ENCODE data around the gene DLGAP1. TPM values are rescaled to one million over a fixed set of nuclear protein-coding genes. Genes with fewer than 3 reads are reported as not detected.
"Not testable (repeated sequence)": the region's sequence is repeated elsewhere in the genome, so short reads cannot be mapped to it uniquely, and the experiment has no call there.

DLGAP1 gene
- total RNA-seq, 1 experiment from 2014 or later = 17.3 TPM

DNA sequence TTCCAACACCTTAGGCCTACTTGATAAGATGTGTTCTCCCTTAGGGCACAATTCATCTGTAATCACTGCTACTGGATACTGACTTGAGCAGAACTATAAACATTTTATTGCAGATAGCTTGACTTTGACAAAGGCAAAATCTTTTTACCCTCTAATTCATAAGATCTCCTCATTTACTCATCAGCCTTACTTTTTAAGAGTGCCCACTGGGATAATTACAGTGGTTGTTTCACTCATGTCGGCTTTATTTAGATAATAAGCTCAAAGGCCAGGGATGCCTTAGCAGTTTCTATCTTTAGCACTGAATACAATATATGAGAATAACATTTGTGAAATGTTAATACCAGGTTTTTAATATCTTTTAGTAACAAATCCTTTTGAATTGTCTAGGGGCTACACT, 144.0 kb downstream of the DLGAP1 start:
- in situ Hi-C loops (cut with HindIII; ENCODE audit: low sequenced_read_pairs) = no loop called here
- DNase-seq (ENCODE audit: low spot score) = no peak

DNA sequence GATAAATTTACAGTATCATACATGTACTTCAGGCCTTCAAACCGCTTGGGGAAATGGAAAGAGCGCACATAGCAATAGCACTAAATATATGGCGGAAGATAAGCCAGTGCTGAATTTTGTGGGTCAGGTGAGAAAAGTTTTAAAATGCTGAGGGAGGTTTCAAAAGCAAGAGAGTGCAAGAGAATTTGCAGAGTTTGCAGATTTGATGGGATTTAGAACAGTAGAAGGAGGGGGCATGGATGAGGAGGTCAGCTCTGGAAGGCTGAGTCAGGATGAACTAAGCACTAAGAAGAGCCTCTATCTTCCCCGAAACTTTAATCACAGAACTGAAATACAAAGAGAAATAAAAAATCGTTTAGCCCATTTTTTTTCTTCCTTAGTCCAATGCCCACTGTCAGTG, 145.9 kb downstream of the DLGAP1 start:
- in situ Hi-C loops (cut with HindIII; ENCODE audit: low sequenced_read_pairs) = no loop called here
- no peak for DNase-seq (ENCODE audit: low spot score)

DNA sequence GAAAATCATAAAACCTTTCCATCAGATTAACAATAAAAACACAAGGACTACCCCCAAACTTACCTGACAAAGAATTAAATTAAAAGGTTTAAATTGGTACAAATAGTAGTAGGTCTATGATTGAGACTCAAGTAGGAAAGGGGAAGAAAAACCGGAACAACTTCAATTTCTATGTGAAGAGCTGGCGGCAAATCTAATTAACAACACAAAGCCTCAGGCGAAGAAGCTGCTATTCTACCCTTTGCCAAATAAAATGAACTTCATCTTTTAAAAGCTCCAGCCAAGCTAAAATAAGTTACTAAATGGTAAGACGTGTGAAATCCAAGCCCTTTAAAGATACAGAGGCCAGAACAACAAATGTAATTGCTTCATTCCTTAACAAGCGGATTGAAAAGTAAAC, 146.5 kb downstream of the DLGAP1 start:
- DNase-seq (ENCODE audit: low spot score) = no peak
- in situ Hi-C loops (cut with HindIII; ENCODE audit: low sequenced_read_pairs) = no loop called here

DNA sequence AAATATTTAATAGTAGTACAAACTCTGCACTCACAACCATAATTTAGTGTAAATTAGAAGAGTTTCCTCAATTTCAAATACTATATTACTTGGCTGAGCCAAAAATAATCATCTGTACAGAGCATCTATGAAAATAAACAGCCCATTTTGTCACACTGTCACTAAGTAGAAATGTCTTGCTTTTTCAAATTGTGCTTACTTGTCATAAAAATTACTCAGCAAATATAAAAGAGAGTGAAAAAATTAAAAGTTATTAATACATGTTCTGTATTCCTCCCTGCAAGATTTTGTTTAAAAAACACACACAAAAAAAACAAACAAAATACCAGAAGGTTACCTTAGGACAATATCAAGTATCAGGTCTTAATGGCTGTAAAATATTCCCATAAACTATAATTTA, 155.7 kb downstream of the DLGAP1 start:
- no peak for DNase-seq (ENCODE audit: low spot score)
- in situ Hi-C loops (cut with HindIII; ENCODE audit: low sequenced_read_pairs) = no loop called here

DNA sequence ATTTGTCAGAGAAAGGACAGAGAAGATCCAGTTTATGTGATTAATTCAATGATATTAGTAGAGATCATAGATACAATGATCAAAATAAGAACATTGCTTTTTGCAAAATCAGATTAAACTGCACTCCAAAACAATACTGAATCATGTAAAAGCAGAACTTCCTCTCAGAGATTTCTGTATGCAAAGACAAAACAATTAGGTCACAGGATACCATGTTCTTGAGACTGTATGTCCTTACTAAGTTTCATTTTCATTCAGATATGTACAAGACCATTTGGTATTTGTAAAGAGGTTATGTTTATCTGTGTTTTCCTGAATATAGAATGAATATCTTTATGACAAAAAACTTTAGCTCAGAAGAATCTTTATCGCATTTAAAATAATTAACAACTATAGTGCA, 161.8 kb downstream of the DLGAP1 start:
- DNase-seq (ENCODE audit: low spot score) = no peak
- in situ Hi-C loops (cut with HindIII; ENCODE audit: low sequenced_read_pairs) = no loop called here

DNA sequence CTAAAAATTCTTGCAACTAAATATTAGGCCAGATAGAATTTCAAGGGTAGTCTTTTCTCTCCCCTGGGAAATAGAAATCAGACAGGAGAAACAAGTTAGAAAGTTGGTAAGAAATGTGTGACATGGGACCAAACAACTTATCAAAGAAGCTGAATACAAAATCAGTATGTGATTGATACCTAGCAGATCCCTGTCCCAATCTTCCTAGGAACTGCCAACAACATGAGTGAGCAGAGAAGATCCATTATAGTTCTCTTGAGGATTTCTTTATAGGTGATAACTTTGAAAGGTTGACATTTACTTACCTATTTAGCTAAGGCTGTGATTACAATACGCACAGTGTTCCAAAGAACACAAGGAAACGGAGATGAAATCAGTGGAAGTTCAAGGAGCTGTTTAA, 162.4 kb downstream of the DLGAP1 start:
- in situ Hi-C loops (cut with HindIII; ENCODE audit: low sequenced_read_pairs) = no loop called here
- DNase-seq (ENCODE audit: low spot score) = no peak

DNA sequence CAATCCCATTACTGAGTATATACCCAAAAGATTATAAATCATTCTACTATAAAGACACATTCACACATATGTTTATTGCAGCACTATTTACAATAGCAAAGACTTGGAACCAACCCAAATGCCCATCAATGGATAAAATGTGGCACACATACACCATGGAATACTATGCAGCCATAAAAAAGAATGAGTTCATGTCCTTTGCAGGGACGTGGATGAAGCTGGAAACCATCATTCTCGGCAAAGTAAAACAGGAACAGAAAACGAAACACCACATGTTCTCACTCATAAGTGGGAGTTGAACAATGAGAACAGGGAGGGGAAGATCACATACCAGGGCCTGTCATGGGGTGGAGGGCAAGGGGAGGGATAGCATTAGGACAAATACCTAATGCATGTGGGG, 167.8 kb downstream of the DLGAP1 start:
- in situ Hi-C loops (cut with HindIII; ENCODE audit: low sequenced_read_pairs); DNase-seq (ENCODE audit: low spot score): not testable (repeated sequence)

DNA sequence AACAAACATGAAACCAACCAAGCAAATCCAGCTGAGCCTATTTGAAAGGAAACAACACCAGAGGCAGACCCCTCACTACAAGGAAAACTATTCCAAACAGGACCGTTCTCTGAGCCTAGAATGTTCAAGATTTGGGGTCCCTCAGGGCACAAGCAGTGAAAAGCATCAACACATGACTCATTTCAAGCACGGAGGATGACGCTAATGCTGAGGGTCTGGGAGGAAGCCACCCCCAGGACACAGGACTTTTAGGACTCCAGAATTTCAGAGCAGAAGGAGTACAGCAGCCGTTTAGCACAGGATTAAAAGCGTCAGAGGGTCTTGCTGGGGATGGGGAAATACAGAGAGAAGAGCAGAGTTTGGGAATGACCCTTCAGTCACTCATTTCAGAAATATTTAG, 168.9 kb downstream of the DLGAP1 start:
- no peak for DNase-seq (ENCODE audit: low spot score)
- in situ Hi-C loops (cut with HindIII; ENCODE audit: low sequenced_read_pairs) = no loop called here

DNA sequence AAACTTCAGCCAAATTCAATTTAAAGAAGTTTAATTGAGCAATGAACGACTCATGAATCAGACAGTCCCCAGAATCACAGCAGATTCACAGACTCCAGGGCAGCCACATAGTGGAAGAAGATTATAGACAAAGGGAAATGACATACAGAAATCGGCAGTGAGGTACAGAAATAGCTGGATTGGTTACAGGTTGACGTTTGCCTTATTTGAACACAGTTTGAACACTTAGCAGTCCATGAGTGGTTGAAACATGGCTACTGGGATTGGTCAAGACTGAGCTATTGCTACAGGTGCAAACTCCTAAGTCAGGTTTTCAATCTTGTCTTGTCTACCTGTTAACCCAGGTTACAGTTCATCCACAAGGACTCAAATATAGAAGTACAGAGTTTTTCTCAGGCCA, 169.6 kb downstream of the DLGAP1 start:
- DNase-seq (ENCODE audit: low spot score) = no peak
- in situ Hi-C loops (cut with HindIII; ENCODE audit: low sequenced_read_pairs) = no loop called here

DNA sequence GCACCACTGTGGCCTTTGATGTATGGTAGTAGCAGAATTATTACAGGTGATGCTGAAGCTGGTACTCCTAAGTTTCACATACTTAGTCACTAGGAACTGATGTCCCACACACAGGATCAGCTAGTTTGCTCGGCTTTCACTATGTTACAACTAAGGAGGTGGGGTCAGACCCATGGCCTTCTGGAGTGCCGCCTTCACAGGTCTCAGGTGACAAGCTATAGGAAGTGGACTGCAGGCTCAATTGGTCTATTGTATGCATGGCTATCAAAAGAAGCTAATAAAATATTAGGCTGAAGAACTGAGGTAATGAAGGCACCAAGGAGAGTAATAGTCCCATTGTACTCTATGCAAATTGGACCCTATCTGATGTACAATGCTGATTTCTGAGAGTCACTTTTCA, 170.6 kb downstream of the DLGAP1 start:
- in situ Hi-C loops (cut with HindIII; ENCODE audit: low sequenced_read_pairs) = no loop called here
- DNase-seq (ENCODE audit: low spot score) = no peak

DNA sequence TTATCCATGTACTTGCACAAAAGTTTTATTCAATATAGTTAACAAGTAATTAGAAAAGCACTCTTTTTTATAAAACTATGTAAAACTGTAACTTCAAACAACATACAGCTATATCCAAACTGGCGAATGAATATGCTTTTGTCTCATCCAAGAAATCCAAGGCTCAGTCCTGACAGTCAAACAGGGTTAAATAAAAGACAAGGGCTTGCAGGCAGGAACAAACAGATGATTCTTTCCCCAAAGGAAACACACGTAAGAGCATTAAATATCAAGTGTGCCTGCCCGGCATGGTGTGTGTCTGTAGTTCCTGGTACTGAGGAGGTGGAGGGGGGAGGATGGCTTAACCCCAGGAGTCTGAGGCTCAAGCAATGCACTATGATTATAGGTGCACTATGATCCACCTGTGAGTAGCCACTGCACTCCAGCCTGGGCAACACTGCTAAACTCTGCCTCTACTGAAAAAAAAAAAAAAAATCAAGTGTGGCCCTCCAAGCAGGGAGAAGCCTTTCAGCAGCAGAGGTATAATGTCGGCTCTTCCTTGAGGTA, 171.3 kb downstream of the DLGAP1 start:
- DNase-seq (ENCODE audit: low spot score) = no peak
- in situ Hi-C loops (cut with HindIII; ENCODE audit: low sequenced_read_pairs) = no loop called here

DNA sequence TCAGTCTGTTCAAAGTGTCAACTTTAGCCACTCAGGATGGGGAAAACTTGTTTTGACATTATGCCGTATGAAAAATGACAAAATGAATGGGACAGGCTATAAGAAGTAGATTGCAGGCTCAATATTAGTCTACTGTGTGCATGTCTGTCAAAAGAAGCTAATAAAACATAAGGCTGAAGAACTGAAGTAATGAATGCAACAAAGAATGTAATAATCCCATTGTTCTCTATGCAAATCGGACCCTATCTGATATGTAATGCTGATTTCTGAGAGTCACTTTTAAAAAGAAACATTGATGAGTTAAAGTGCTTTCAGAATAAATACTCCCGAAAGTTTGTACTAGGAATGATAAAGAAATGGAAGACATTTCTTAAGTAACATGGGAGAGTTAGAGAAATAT, 172.2 kb downstream of the DLGAP1 start:
- DNase-seq (ENCODE audit: low spot score) = no peak
- in situ Hi-C loops (cut with HindIII; ENCODE audit: low sequenced_read_pairs) = no loop called here

DNA sequence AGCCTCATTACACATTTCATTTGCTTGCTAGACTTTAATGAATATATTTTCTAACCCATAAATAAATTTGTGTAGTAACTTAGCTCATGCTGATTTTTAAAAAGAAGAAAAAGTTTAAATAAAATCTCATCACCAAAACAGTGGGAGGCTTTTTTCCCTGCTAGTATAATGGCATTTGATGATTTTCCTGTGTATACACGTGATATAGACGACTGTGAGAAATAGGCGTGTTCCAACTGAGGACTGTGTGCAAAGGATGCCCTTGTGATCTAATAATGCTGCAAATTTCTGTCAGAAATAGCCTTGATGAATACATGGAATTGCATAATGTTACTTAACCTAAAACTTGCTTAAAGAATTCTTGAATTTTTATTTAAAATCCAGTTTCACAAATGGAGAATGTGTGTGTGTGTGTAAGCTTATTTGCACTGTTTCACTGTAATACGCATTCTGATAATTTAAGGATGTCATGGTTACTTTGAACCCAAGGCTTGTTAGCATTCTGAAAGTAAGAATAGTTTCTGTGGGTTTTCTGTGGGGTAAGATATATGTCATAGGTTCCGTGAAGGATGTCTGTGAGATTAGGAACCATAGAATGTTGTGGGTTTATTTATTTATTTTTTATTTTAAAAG, 178.0 kb downstream of the DLGAP1 start:
- in situ Hi-C loops (cut with HindIII; ENCODE audit: low sequenced_read_pairs) = no loop called here

DNA sequence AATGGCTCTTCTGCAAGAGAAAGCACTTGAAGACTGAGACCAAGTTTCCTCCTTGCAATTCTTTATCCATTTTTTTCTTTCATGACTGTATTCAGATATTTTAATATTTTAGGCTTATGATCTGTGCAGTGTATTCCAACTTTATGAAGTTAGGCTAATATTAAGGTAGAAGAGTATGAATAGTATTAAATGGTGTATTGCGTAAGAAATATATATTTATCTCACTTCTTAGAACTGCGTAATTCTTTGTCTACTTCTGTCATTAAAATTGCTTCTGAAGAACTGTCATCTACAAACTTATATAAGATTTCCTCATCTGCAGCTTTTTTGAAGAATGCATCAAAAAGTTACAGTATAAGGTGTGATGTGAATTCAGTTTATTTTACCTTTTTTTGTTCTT, 183.2 kb downstream of the DLGAP1 start:
- in situ Hi-C loops (cut with HindIII; ENCODE audit: low sequenced_read_pairs) = no loop called here
- DNase-seq (ENCODE audit: low spot score) = no peak

More for the DNA sequence above, 178.0 kb downstream of the DLGAP1 start:
- DNase-seq (ENCODE audit: low spot score) = no peak

DNA sequence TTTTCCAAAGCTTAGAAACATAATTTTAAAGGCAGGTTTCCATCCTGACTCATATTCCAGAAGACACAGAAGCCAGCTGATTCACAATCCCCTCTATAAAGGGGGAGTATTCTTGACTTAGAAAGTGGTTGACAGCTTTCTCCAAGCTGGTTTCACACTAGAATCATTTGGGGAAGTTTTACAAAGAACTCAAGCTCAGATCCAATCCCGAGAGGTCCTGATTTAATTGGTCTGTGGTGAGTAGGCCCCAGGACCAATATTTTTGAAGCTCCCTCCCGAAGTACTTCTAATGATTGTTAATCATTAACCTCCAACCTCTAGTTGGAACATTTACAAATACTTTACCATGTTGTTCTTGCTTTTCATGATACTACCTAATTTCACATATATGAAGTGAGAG, 184.1 kb downstream of the DLGAP1 start:
- DNase-seq (ENCODE audit: low spot score) = no peak
- in situ Hi-C loops (cut with HindIII; ENCODE audit: low sequenced_read_pairs) = no loop called here

DNA sequence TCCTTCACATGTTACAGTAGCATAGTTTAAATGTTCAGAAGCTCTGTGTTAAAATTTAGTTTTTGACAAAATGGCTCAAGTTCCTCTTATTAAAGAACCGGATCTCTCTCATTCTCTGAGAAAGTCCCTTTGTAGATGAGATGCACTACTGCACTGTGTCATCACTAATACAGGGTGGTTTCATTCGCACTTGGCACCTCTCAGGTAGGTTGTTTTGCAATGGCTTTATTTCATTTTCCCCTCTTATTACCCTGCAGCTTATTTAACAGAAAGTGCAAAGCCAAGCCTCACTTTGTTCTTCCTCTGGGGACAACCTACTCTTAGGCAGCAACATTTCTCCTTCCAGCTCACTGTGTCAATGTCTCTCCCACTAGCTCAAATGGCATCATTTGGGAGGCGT, 185.1 kb downstream of the DLGAP1 start:
- in situ Hi-C loops (cut with HindIII; ENCODE audit: low sequenced_read_pairs) = no loop called here
- no peak for DNase-seq (ENCODE audit: low spot score)

DNA sequence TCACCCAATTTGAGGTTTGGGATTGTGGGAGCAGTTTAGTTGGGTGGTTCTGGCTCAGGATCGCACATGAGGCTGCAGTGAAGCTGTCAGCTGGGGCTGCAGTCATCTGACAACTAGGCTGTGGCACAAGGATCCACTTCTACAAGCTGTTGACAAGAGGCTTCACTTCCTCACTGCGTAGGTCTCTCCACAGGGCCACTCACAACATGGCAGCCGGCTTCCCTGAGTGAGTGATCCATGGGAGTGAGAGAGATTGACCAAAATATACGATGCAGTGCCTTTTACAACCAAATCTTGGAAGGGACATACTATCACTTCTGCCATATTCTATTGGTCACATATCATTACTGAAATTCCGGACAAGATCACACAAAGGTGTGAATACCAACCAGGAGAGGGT, 187.5 kb downstream of the DLGAP1 start:
- in situ Hi-C loops (cut with HindIII; ENCODE audit: low sequenced_read_pairs) = no loop called here
- no peak for DNase-seq (ENCODE audit: low spot score)

DNA sequence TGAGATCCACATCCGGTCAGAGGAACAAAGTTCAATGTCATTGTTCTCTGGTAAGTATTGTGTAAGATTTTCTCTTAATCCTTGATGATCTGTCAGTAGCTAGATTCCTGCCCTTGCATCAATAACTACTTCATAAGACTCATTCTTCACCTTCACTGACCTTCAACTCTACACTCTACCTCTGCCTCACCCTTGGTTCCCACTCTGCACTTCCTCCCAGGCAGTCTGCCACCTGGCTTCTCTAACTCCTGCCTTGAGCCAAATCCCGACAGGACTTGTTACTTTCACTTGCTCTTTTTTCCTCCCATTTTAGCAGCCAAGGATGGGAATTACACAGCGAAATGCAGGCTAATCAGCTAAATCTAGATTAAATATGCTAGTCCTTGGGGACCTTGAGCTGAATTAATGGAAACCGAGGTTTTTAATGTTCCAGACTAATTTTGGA, 190.7 kb downstream of the DLGAP1 start:
- in situ Hi-C loops (cut with HindIII; ENCODE audit: low sequenced_read_pairs) = no loop called here
- DNase-seq (ENCODE audit: low spot score) = peak; percentile 94

DNA sequence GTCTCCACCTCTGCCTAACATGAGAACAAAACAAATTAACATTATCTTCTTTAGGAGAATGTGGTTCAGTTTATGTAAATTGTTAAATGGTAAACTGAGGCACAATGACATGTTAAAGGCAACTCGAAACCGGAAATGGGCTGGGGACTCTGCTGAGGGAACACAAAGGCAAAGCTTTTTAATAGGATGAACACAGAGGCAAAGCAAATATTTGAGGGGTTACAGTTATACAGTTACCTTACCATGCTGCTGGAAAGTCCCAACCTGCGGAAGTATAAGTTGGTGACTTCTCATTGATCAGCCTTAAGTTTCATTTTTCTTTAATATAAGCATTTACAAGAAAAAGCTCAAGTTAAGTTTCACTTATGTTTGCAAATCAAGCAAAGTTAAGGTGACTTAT, 195.0 kb downstream of the DLGAP1 start:
- in situ Hi-C loops (cut with HindIII; ENCODE audit: low sequenced_read_pairs) = no loop called here
- DNase-seq (ENCODE audit: low spot score) = no peak

DNA sequence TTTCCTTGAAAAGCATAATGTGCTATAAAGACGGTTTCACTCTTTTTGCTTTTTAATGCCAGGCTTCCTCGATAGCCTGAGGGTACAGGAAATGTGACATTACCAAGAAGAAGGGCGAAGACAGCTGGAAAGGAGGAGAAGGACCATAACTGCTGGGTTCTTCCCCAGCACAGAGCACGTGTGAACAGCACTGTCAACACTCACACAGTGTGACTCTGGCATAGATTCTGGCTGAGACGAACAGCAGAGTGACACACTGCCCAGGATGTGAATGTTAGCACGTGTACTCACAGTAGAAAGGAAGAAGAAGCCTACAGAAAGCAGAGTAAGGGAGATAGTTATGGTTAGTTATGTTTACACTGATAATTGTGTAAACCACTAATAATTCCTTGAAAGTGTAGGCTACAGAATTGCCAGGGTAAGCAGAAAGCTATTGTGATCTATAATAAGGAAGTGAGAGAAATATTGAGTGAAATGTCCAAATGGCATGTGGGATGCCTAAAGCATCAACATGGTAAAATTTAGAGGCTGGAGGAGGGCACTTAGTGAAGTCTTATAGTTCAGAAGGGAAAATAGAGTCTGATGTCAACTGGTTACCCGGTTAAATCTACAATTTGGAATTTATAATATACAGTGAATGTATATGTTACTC, 198.2 kb downstream of the DLGAP1 start:
- in situ Hi-C loops (cut with HindIII; ENCODE audit: low sequenced_read_pairs) = no loop called here

DNA sequence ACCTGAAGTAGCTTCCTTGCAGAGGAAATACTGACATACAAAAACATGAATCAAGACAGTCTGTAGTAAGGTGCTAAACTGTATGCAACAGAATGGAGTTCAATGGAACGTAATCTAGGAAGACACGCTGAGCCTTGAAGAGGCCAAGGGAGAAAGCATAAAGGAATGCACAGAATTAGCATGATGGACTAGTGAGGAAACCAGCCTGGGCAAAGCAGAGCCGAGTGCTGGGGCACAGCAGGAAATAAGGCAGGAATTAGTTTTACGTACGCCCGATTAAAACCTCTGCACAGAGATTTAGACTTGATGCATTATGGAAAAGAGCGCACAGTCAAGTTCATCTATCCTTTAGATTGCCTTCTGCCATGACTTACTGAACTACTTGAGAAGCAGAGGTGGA, 200.3 kb downstream of the DLGAP1 start:
- in situ Hi-C loops (cut with HindIII; ENCODE audit: low sequenced_read_pairs) = no loop called here
- DNase-seq (ENCODE audit: low spot score) = no peak

More for the DNA sequence above, 198.2 kb downstream of the DLGAP1 start:
- no peak for DNase-seq (ENCODE audit: low spot score)
